GM12872 (cell line): ENCODE results near the gene AATF.

ENCODE experiments used
- CTCF ChIP-seq: IDR thresholded peaks from 3 replicates; pipeline ENCODE4 v1.5.1; 2011; ENCODE audit warnings: low read depth, mild to moderate bottlenecking, low read length, moderate library complexity; ENCODE audit not compliant: insufficient read depth

Gene AATF

GRCh38 chr17:36931697-36932382 is 16.9 kb upstream of the AATF start:
- no peak for TF ChIP-seq CTCF

- no peak for TF ChIP-seq CTCF
Observed at GRCh38 chr17:36932383-36932693, 16.4 kb upstream of the AATF start.

- TF ChIP-seq CTCF: no peak
Observed at GRCh38 chr17:36932694-36933511, 15.9 kb upstream of the AATF start.

- no peak for TF ChIP-seq CTCF
Observed at GRCh38 chr17:36933512-36934143, 15.1 kb upstream of the AATF start.

- no peak for TF ChIP-seq CTCF
Observed at GRCh38 chr17:36934144-36934691, 14.5 kb upstream of the AATF start.

GRCh38 chr17:36934692-36935630 is 13.8 kb upstream of the AATF start:
- no peak for TF ChIP-seq CTCF
